Measurements from ENCODE around the gene GDF2.

The GDF2 gene

GRCh38 chr10:47322300-47323061, at the start of gene GDF2:
GDF2 (plus strand) TSS chr10:47322454; CDS start chr10:47322669, 215 bp downstream.
- no peak for DNase-seq (ENCODE audit: low read depth)
- TF ChIP-seq CTCF (conservative IDR thresholded peaks at IDR 0.05; ENCODE audit: control insufficient read depth, insufficient read depth, low read depth, low read length): no peak
- H3K4me3 ChIP-seq (ENCODE audit: control insufficient read depth, low read depth, low read length): no peak within 1 kb of the TSS

DNA sequence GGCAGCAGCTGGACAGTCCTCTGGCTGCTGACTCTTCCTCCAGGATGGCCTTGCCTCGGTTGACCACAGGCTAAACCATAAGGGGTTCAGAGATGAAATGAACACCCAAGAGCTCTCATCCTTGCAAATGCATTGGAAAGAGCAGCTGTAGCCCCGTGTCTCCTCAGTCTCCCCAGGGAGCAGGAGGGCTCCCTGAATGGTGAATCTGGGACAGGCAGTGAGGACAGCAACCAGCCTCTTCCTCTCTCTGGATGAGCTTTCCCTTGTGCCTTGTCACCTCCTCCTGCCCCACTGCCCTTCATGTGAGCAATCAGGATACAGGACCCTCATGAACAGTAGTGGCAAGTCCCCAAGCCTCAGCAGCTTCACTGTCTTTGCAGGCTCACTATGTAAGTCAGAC, 46.2 kb upstream of the GDF2 start:
- DNase-seq (ENCODE audit: low read depth): no peak
- TF ChIP-seq CTCF (conservative IDR thresholded peaks at IDR 0.05; ENCODE audit: control insufficient read depth, insufficient read depth, low read depth, low read length): no peak
- H3K4me3 ChIP-seq (ENCODE audit: control insufficient read depth, low read depth, low read length): no peak overlapping the region

- no peak for TF ChIP-seq CTCF (conservative IDR thresholded peaks at IDR 0.05; ENCODE audit: control insufficient read depth, insufficient read depth, low read depth, low read length)
- no peak overlapping the region for H3K4me3 ChIP-seq (ENCODE audit: control insufficient read depth, low read depth, low read length)
- DNase-seq (ENCODE audit: low read depth): no peak
Observed at GRCh38 chr10:47276576-47277351, 45.5 kb upstream of the GDF2 start.

GRCh38 chr10:47277352-47278151, 44.7 kb upstream of the GDF2 start:
- H3K4me3 ChIP-seq (ENCODE audit: control insufficient read depth, low read depth, low read length): no peak overlapping the region
- no peak for DNase-seq (ENCODE audit: low read depth)
- no peak for TF ChIP-seq CTCF (conservative IDR thresholded peaks at IDR 0.05; ENCODE audit: control insufficient read depth, insufficient read depth, low read depth, low read length)

DNA sequence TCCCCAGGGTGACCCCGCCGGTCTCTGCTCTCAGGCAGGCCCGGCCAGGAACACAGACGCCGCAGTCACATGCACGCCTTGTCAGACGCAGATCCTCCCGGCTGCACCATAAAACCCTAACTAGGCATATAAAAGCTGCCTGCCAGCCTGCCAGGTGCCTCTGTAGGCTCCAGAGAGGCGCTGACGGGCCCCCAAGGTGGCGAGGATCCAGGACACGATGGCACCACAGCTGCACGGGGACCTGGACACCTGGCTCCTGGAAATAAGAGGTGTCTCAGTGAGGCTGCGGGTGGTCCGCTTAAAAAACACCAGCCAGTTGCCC, 44.1 kb upstream of the GDF2 start:
- DNase-seq (ENCODE audit: low read depth): no peak
- H3K4me3 ChIP-seq (ENCODE audit: control insufficient read depth, low read depth, low read length): no peak overlapping the region
- TF ChIP-seq CTCF (conservative IDR thresholded peaks at IDR 0.05; ENCODE audit: control insufficient read depth, insufficient read depth, low read depth, low read length): no peak

DNA sequence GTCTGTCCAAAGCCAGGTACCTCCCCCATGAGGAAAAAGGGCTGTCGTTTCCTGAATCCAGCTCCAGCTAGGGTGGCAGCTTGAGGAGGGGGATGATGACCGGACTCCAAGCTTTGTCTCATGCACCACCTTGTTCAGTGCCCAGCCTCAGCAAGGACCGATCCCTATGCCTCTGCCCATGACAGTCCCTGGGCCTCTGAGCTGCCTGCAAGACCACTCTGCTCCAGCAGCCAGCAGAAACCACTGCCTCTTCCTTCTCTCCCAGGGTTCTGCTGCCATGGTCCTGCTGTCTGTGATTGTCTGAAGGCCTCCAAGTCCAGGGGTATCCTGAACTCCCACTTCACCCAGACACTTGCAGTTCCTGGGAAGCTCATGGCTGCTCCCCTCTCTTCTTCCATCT, 43.5 kb upstream of the GDF2 start:
- TF ChIP-seq CTCF (conservative IDR thresholded peaks at IDR 0.05; ENCODE audit: control insufficient read depth, insufficient read depth, low read depth, low read length): no peak
- no peak for DNase-seq (ENCODE audit: low read depth)
- no peak overlapping the region for H3K4me3 ChIP-seq (ENCODE audit: control insufficient read depth, low read depth, low read length)

Measured in fibroblast of mammary gland (primary cell).